HCT116 (cell line): ENCODE measurements around the gene MEP1B. TPM values are rescaled to one million over a fixed set of nuclear protein-coding genes. Genes with fewer than 3 reads are reported as not detected.
A peak's percentile ranks its signal among the peaks of the same experiment; 100 is the strongest.
"Not testable (repeated sequence)": the region's sequence is repeated elsewhere in the genome, so short reads cannot be mapped to it uniquely, and the experiment has no call there.

Experiments
- ATAC-seq: fragments of 200-7000 bp; cut with Tn5 transposase; 2 replicates; pipeline ENCODE4 v1.9.1; 2020; ENCODE audit warnings: mild to moderate bottlenecking, moderate library complexity
- BruUV-seq: library from RNA; stranded (reverse); fragments of 400-500 nt; replicated peaks from 2 replicates; lab custom pipeline; 2021; lab: Mats Ljungman, UMichigan
- CTCF ChIA-PET: fragments of 300-600 bp; sonication (Branson Sonifier 250); formaldehyde crosslinking; loops from one replicate; lab custom pipeline; 2021; ENCODE audit warnings: antibody characterized with exemption; lab: Charles Lee
- POLR2A ChIA-PET: fragments of 300-600, 350-600 bp; sonication (Branson Sonifier 250); formaldehyde crosslinking; loops from one replicate; lab custom pipeline; 2021; ENCODE audit warnings: antibody characterized with exemption; lab: Charles Lee
- RAD21 ChIA-PET, 2 experiments: fragments of 300-600 bp; sonication (Branson Sonifier 250); formaldehyde crosslinking; loops; one replicate each; lab custom pipeline; 2023; ENCODE audit warnings: low total read pairs in 2 of 2; ENCODE audit not compliant: uncharacterized antibody in 2 of 2, unreplicated experiment in 2 of 2, low non-redundant PET in 1 of 2; lab: Charles Lee
- DNase-seq: peaks from one replicate; pipeline ENCODE4 v3.0.0-alpha.2; 2010; ENCODE audit warnings: low read depth, low spot score
- H2AFZ ChIP-seq: fragments of 200-600 bp; shearing (Covaris generic), sonication (generic); 2 replicates; pipeline ENCODE4 v1.6.1; 2017; ENCODE audit warnings: low read depth, mixed run types, mixed read lengths, antibody characterized with exemption, low read length; ENCODE audit not compliant: poor library complexity, severe bottlenecking
- H3K27ac ChIP-seq: 2 replicates; pipeline ENCODE4 v1.5.1; 2012; ENCODE audit warnings: low read depth, low read length
- H3K27me3 ChIP-seq: fragments of 200-600 bp; sonication (generic); 2 replicates; pipeline ENCODE4 v1.6.1; 2016; ENCODE audit warnings: mixed run types, low read length, mixed read lengths; ENCODE audit not compliant: insufficient read depth
- H3K36me3 ChIP-seq, 2 experiments: fragments of 200-500 bp in 1 of 2; fragments of 200-600 bp in 1 of 2; sonication (Bioruptor generic) in 1 of 2; sonication (generic) in 1 of 2; 2 replicates each; pipeline versions ENCODE4 v1.5.1 to v1.6.1; 2014 to 2016; ENCODE audit warnings: low read length in 2 of 2, inconsistent platforms in 1 of 2, mixed read lengths in 1 of 2, mixed run types in 1 of 2; ENCODE audit not compliant: insufficient read depth in 2 of 2, control insufficient read depth in 1 of 2
- H3K4me1 ChIP-seq, 2 experiments: fragments of 200-600 bp in 1 of 2; sonication (generic) in 1 of 2; 2 replicates each; pipeline versions ENCODE4 v1.5.1 to v1.6.1; 2012 to 2017; ENCODE audit warnings: low read length in 2 of 2, inconsistent platforms in 1 of 2, mild to moderate bottlenecking in 1 of 2, mixed read lengths in 1 of 2, mixed run types in 1 of 2, moderate library complexity in 1 of 2; ENCODE audit not compliant: insufficient read depth in 2 of 2, control insufficient read depth in 1 of 2
- H3K4me2 ChIP-seq: fragments of 200-600 bp; sonication (generic); 2 replicates; pipeline ENCODE4 v1.6.1; 2017; ENCODE audit warnings: mixed run types, low read length, mixed read lengths
- H3K4me3 ChIP-seq, 2 experiments: fragments of 200-600 bp in 1 of 2; sonication (generic) in 1 of 2; replicated peaks in 1 of 2; 2 replicates each; pipeline ENCODE4 v1.5.1; 2011 to 2016; ENCODE audit warnings: low read length in 2 of 2, control low read depth in 1 of 2, low read depth in 1 of 2, mild to moderate bottlenecking in 1 of 2, mixed read lengths in 1 of 2, mixed run types in 1 of 2
- H3K79me2 ChIP-seq: fragments of 200-600 bp; sonication (generic); 2 replicates; pipeline ENCODE4 v1.6.1; 2017; ENCODE audit warnings: mild to moderate bottlenecking, mixed run types, low read length, moderate library complexity, mixed read lengths; ENCODE audit not compliant: insufficient read depth
- H3K9ac ChIP-seq: fragments of 200-600 bp; sonication (generic); 2 replicates; pipeline ENCODE4 v1.6.1; 2016; ENCODE audit warnings: low read length, mixed read lengths
- H3K9me2 ChIP-seq: fragments of 200-600 bp; sonication (generic), shearing (Covaris generic); 2 replicates; pipeline ENCODE4 v1.6.1; 2017; ENCODE audit warnings: mixed run types, mild to moderate bottlenecking, moderate library complexity; ENCODE audit not compliant: insufficient read depth
- H3K9me3 ChIP-seq, 2 experiments: fragments of 200-500 bp in 1 of 2; fragments of 200-600 bp in 1 of 2; sonication (Bioruptor generic) in 1 of 2; sonication (generic) in 1 of 2; 2 replicates each; pipeline ENCODE4 v1.6.1; 2014 to 2017; ENCODE audit warnings: low read length in 2 of 2, mixed read lengths in 2 of 2, inconsistent platforms in 1 of 2, low read depth in 1 of 2, mild to moderate bottlenecking in 1 of 2, mixed run types in 1 of 2, moderate library complexity in 1 of 2; ENCODE audit not compliant: control insufficient read depth in 1 of 2, insufficient read depth in 1 of 2
- H4K20me1 ChIP-seq: fragments of 200-600 bp; sonication (generic), shearing (Covaris generic); 2 replicates; pipeline ENCODE4 v1.6.1; 2017; ENCODE audit warnings: mixed run types, mild to moderate bottlenecking, moderate library complexity; ENCODE audit not compliant: insufficient read depth
- EGR1 ChIP-seq: IDR thresholded peaks from 2 replicates; pipeline ENCODE4 v1.6.1; 2012; ENCODE audit warnings: low read depth
- RAD21 ChIP-seq: IDR thresholded peaks from 2 replicates; pipeline ENCODE4 v1.6.1; 2012; ENCODE audit warnings: low read depth, mild to moderate bottlenecking
- TCF7L2 ChIP-seq: IDR thresholded peaks from 2 replicates; pipeline ENCODE4 v1.7.0; 2011; ENCODE audit warnings: borderline replicate concordance, inconsistent platforms; ENCODE audit not compliant: insufficient read depth, insufficient read length; ENCODE audit errors: extremely low read depth
- intact Hi-C: fragments of 100-400 bp; cut with micrococcal nuclease; formaldehyde crosslinking; loops from 2 replicates; pipeline ENCODE4 v1.10.0; 2022
- total RNA-seq: library from RNA; stranded (reverse); gene quantifications from one replicate; pipeline ENCODE4 v1.2.1, GENCODE V29; 2021; ENCODE audit not compliant: unreplicated experiment
- TF ChIP-seq, protein P1 (sequence below), 3 experiments: fragments of 200-600 bp in 1 of 3; sonication (generic) in 1 of 3; IDR thresholded peaks in 2 of 3; conservative IDR thresholded peaks in 1 of 3; 2 replicates each; pipeline ENCODE4 v1.5.1; 2012 to 2017; ENCODE audit warnings: low read depth in 2 of 3, low read length in 2 of 3, antibody characterized with exemption in 1 of 3, borderline replicate concordance in 1 of 3, control low read depth in 1 of 3, mild to moderate bottlenecking in 1 of 3, mixed read lengths in 1 of 3, mixed run types in 1 of 3, moderate library complexity in 1 of 3; ENCODE audit not compliant: insufficient read depth in 1 of 3

The MEP1B gene
- total RNA-seq, 1 experiment from 2014 or later: not detected

DNA sequence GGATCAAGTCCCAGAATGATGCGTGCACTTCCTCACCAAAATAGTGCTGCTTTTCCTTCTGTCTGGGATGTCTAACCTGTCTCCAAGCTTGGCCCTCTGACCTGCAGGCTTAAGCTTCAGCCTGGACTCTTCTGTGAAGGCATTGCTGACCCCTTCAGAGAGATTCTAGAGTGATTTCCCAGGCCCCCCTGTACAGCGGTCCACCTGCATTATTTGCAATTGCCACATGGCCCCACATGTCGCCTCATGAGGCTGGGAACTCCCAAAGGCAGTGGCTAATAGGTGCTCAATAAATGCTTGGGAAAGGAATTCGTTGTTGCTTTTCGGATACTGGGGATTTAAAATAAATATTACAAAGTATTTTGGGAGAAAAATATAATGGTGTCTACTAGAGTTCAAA is 32.3 kb upstream of the MEP1B start (continued):
- no peak for TF ChIP-seq EGR1
- TF ChIP-seq, all 23 proteins: peak for 0

DNA sequence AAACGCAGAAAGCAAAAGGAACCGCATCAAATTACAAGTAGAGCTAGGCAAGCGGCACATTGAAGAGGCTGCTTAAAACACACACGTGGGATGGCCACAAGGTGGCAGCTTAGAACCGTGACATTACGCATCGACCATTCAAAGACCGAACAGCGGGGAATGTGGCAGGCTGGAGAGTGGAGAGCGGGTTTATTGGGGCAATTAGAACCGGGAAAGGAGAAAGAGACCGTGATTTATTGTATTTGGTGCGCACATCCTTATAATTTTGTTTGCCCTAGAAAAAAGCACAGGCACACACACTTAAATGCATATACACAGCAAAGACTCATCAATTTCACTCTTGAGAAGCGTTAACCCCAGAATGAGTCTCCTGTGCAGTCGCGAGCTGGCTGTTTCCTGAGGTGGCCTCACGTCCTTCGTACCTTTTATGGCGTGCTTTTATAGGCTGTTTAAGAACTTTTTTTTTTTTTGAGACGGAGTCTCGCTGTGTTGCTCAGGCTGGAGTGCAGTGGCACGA is 31.7 kb upstream of the MEP1B start:
- H3K36me3 ChIP-seq: no peaks in the 10 kb centered on the region
- TF ChIP-seq EGR1 (no peak), TCF7L2 (peak; percentile 41), RAD21 (peak; percentile 94)
- TF ChIP-seq, protein P1, sequence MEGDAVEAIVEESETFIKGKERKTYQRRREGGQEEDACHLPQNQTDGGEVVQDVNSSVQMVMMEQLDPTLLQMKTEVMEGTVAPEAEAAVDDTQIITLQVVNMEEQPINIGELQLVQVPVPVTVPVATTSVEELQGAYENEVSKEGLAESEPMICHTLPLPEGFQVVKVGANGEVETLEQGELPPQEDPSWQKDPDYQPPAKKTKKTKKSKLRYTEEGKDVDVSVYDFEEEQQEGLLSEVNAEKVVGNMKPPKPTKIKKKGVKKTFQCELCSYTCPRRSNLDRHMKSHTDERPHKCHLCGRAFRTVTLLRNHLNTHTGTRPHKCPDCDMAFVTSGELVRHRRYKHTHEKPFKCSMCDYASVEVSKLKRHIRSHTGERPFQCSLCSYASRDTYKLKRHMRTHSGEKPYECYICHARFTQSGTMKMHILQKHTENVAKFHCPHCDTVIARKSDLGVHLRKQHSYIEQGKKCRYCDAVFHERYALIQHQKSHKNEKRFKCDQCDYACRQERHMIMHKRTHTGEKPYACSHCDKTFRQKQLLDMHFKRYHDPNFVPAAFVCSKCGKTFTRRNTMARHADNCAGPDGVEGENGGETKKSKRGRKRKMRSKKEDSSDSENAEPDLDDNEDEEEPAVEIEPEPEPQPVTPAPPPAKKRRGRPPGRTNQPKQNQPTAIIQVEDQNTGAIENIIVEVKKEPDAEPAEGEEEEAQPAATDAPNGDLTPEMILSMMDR (IDR thresholded peaks at IDR 0.05 in 2 of 3, conservative IDR thresholded peaks at IDR 0.05 in 1 of 3; ENCODE audit: borderline replicate concordance in 1 of 3, insufficient read depth in 1 of 3, low read depth in 2 of 3, low read length in 2 of 3): peak; percentile 75 to 86 (median 76)
- ChIA-PET RAD21 (interaction anchor here (0.5 to 1.7 kb wide), 10 partner anchors 114 to 602 kb away, joined by 3 to 13 read pairs (median 4); partner anchors contain the start of gene GAREM1 (in 2 of the 2)), POLR2A (interaction anchor here (0.7 kb wide), 1 partner anchor 394 kb away, joined by 3 read pairs; no protein-coding TSS in a partner anchor), CTCF (interaction anchor here (0.6 to 4.1 kb wide), 16 partner anchors 8 to 602 kb away, joined by 3 to 87 read pairs (median 5); partner anchors contain the start of gene GAREM1)
- no peak overlapping the region for H3K9ac ChIP-seq
- ATAC-seq (peak; percentile 98), DNase-seq (peak; percentile 85)
- intact Hi-C loops: loop anchor here (1.0 to 10.0 kb wide), 4 partner anchors 114 to 777 kb away; partner anchors contain the start of gene GAREM1
- no peak overlapping the region for H3K27ac ChIP-seq
- no peaks in the 10 kb centered on the region for H4K20me1 ChIP-seq
- H3K27me3 ChIP-seq: no peaks in the 10 kb centered on the region
- H3K4me3 ChIP-seq: 0 out of 4 replicates have a peak overlapping the region, but pooled peaks of 1 of the 2 experiments have one; percentile 20
- no peaks in the 10 kb centered on the region for H3K9me3 ChIP-seq
- no TSS peak for BruUV-seq
- peaks cover 4 to 16% of the 10 kb centered on the region in 2 experiments; a peak in 3 of 4 replicates for H3K4me1 ChIP-seq
- peak overlapping the region; percentile 67 for H3K4me2 ChIP-seq
- H2AFZ ChIP-seq: peak overlapping the region; percentile 86
- no peaks in the 10 kb centered on the region for H3K79me2 ChIP-seq
- H3K9me2 ChIP-seq: no peaks in the 10 kb centered on the region

DNA sequence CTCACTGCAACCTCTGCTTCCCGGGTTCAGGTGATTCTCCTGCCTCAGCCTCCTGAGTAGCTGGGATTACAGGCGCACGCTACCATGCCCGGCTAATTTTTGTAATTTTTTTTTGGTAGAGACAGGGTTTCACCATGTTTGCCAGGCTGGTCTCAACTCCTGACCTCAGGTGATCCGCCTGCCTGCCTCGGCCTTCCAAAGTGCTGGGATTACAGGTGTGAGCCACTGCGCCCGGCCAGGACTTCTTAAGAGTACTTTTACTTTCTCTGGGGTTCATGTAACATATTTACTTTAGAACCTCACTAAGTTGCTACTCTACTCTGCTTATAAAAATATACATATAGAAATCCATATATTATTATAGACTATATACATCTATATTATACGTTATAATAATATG is 31.2 kb upstream of the MEP1B start:
- not testable (repeated sequence) for H3K36me3 ChIP-seq, H3K79me2 ChIP-seq, H3K9me2 ChIP-seq, H3K9ac ChIP-seq, DNase-seq, H3K9me3 ChIP-seq, H3K4me2 ChIP-seq, H3K27ac ChIP-seq, H2AFZ ChIP-seq, H4K20me1 ChIP-seq, BruUV-seq, H3K4me3 ChIP-seq, H3K27me3 ChIP-seq, ATAC-seq
- ChIA-PET CTCF (interaction anchor here (0.7 to 4.1 kb wide), 10 partner anchors 80 to 510 kb away, joined by 3 to 87 read pairs (median 4); no protein-coding TSS in a partner anchor), RAD21 (interaction anchor here (0.7 to 1.3 kb wide), 6 partner anchors 113 to 394 kb away, joined by 3 to 13 read pairs (median 6); partner anchors contain the start of gene GAREM1 (in 1 of the 2)), POLR2A (interaction anchor here (0.7 kb wide), 1 partner anchor 394 kb away, joined by 3 read pairs; no protein-coding TSS in a partner anchor)
- intact Hi-C loops: loop anchor here (1.0 to 10.0 kb wide), 4 partner anchors 114 to 776 kb away; partner anchors contain the start of gene GAREM1
- peaks cover 4 to 16% of the 10 kb centered on the region in 2 experiments; a peak in 3 of 4 replicates for H3K4me1 ChIP-seq
